Mesenteric fat pad (tissue), 1 donor: ENCODE results near the gene TSC22D2. TPM values are rescaled to one million over a fixed set of nuclear protein-coding genes. Genes with fewer than 3 reads are reported as not detected.

Experiments
- DNase-seq: peaks from one replicate; pipeline ENCODE4 v3.0.0-alpha.2; 2020; ENCODE audit warnings: low spot score
- total RNA-seq: library from RNA; stranded (reverse); fragmentation: NEBNext Ultra II Directional; extraction: Animal tissue kit (Norgen Biotek cat#: 25700); gene quantifications from one replicate; pipeline ENCODE4 v1.2.1, GENCODE V29; 2021
- donor health status: DM: yes; HTN: yes; CAD: no.

Gene TSC22D2
- total RNA-seq, 1 donor from 2014 or later, result 41.5 TPM

DNA sequence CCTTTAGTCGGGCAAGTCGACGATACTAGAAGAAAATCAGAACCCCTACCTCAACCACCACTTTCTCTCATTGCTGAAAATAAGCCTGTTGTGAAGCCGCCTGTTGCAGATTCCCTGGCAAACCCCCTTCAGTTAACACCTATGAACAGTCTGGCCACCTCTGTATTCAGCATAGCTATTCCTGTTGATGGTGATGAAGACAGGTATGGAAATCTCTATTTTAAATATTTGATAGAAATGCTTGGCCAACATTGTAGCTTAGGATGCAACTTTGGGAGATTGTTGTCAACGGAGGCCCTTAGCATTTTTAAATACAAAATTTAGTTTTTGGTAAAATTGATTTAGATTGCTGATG is 3.0 kb downstream of the TSC22D2 start:
- no peak for DNase-seq

DNA sequence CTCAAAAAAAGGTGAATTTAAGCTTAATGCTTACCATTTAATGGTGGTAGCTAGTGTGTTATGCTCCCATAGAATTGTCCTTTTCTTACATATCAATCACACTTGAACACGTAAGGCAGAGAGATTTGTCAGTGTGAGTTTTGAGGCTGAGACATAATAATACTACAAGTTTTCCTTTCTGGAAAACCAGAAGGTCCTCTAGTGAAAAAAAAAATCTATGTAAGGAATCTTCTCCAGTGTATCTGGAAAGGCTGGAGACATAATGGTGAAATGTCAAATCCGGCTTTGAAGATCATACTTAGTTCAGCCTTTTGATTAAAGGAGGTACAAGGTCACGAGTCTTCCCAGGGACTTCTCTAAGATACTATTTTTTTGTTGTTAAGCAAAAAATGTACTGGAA is 3.4 kb downstream of the TSC22D2 start:
- no peak for DNase-seq

DNA sequence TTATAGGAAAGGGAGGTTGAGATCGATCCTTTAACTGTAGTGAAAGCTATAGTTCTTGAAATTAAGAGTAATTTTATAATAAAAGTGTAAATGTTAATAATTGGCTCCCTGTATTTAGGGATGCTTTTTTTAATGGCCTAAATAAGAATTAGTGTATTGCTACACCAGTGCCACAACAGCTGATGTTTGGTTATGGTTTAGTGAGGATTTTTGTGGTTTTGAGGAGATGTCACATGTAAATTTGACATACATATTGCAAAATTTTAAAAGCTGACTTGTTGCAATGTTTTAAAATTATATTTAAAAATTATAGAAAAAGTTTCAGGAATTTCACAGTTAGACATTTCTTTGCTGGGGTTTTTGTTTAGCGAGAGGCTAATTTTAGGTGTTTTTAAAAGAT is 3.9 kb downstream of the TSC22D2 start:
- no peak for DNase-seq

DNA sequence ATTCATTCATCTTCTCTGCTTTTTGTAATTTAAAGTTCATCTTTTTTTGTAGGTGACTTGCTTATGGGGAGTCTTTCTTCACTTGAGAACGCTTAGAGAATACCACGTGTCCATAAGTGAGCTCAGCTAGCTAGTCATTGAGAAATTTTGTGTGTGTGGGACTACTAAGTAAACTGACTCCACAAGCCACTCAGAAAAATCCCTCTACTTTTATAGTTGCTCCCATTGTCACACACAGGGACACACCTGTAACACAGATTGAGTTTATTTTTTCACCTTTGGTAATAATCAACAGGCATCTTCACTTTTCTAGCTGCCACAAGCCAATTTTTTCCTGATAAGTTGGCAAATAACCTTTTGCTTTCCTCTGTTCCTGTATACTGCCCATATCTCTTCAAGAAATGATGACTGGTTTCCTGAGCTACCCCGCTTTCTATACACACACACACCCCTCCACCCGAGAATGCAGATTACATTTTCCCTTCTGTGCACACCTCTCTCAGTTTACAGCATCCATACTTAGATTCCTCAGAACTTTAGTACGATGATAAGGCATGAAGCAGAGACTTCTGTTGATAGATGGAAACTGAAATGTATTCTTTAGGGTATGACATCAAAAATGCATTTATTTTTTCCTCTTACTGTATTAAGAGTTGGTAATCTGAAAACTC is 4.6 kb downstream of the TSC22D2 start:
- DNase-seq, result no peak

DNA sequence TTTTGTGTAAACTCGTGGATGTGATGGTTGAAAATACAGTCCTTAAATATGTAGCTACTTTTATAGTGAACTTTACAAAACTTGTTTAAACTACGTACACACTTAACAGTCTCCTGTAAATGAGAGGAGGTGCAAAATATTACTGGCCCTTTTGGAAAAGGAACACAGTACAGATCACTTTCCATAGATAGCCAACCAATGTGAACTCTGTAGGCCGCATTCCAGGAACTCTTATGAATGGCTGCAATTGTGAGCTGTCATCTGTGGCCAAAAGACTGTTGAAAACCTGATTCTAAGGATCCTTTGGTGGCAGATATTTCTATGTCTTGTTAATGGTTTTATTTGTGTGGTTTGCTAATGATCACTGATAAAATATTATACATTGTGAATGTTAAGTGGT is 6.2 kb downstream of the TSC22D2 start:
- DNase-seq, result no peak

DNA sequence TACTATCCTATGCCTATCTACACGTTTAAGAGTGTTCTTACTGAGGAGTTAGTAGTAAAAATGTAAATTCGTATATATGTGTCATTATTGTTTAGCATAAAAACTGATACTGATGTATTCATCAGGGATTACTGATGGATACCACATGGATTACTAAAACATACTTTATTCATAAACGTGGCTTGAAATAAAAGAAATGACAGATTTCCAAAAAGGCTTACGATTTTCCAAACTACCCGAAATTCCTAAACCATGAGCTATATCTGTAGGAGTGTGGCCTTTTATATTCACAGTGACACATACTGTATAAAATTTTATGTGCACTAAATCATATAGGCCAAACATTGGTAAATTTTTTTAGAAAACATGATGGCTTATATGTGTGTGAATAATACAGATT is 6.9 kb downstream of the TSC22D2 start:
- no peak for DNase-seq

DNA sequence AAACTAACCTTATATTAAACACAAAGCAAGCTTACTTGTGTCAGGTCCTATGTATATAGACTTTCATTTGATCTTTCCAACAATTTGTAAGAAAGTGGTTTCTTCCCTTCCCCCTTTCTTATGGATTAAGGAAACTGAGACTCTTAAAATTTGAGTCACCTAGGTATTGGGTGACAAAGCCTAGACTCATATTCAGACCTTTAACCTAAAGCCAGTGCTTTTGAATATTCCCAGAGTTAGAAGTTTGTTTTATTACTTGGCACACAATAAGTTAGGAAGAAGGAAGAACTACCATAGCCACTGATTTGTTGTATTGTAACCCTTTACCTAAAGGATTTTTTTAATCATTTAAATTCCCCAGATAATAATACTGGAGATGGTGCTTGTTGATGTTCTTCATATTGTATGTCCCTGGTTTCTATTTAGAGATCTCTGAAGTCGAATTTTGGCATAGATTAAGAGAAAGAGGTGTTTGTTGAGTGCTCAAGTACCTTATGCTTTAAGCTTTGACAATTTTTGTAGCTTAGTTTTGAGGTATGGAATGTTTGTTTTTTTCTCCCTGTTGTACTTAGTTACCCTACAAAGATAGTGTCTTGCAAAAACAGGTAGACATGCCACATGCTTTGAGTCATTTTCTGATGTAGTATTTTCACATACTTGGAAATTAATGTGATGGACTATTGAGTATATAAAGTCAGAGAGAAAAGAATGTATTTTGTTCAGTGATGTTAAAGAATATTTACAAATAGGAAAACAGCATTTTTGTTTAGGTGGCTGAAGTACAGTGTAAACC is 11.2 kb downstream of the TSC22D2 start:
- DNase-seq, result no peak

DNA sequence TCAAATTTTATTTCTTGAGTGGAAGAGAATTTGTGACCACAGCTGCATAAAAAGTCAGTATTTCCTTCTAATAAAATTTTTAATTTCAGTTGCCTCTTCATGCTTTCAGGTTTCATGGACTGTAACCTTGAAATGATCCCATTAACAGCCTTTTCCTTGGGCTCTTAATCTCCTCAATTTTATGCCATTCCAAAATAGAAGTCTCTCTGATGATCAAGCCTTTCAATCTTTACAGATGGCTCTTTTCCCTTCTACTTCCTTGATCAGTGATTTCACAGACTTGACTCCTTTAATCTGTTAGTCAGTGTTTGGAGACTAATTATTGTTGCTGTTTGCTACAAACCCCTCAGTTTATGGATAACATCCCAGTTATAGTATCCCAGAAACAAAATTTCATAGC is 11.9 kb downstream of the TSC22D2 start:
- no peak for DNase-seq

DNA sequence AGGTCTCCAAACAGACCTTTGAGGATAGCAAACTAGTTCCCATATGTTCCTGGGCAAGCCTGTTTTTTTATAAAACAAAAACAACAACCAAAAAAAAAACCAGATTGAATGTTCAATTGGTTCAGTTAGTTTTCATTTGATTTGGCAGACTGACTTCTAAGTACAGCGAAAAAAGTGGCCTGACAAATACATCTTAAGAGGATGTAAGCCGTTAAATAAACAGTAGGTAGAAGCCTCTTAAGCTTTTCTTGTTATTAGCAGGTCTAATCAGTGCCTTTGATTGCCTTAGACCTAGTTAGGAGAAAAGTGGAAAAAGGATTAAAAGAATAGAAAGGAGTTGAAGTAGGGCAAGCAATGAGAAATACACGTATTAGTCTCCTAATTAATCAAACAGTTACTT is 13.2 kb downstream of the TSC22D2 start:
- no peak for DNase-seq

DNA sequence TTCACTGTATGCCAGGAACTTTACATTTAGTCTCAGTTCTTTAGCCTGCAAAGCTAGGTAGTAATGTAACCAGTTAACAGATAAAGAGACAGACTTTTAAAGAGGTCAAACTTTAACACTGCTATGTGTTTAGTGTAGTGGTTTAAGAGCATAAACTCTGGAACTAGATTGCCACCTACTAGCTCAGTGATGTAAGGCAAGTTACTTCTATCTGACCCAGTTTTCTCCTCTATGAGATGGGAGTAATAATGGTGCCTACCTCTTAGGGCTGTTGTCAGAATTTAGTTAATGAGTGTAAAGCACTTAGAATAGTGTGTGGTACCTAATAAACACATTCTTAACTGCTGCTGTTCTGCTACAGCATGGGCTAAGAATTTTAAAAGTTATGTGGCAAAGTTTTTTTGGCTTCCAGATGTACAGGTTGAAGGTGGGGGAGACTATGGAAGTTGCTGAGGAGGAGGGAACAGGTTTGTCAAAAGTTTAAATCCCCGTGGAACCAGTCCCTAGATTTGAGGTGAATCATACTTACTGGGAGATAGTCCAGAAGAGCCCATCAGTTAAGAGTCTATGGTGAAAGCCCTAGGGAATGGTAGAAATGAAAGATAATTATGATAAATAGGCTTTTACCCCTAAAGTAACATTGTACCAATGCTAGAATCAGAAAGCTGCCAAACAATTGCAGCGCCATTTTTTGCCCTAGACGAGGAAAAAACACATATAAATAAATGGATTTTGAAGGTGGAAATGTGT is 13.9 kb downstream of the TSC22D2 start:
- DNase-seq, result no peak

DNA sequence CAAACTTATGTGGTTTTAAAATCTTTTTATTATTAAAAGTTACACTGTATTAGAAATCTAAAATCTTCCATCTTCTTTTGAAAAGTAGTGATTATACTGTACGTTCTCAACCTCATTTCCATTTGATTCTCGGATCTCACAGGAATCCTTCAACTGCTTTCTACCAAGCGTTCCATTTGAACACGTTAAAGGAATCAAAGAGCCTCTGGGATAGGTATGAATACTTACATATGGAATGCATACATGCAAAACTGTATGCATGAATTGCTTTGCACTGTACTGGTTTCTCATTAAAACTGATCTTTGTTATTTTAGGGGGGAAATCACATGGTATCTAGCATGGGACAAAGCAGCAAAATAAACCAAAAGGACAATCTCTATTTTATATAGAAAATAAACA is 14.8 kb downstream of the TSC22D2 start:
- no peak for DNase-seq

DNA sequence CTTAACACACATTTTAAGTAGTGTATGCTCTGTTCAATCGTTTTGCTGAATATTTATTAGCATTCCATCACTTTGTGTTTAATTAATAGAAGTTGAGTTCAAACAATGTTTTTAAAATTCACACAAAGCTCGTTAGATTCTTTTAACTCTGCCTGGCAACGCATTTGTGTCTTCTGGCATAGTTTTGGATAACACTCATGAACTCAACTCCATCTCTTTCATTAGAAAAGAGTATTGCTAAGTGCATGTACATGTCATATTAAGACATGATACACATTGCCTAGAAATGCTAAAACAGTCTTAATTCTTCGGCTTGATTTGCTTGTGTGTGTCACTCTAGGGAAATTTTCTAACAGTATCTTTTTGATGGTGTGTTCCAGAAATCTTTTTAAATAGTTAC is 15.7 kb downstream of the TSC22D2 start:
- no peak for DNase-seq

DNA sequence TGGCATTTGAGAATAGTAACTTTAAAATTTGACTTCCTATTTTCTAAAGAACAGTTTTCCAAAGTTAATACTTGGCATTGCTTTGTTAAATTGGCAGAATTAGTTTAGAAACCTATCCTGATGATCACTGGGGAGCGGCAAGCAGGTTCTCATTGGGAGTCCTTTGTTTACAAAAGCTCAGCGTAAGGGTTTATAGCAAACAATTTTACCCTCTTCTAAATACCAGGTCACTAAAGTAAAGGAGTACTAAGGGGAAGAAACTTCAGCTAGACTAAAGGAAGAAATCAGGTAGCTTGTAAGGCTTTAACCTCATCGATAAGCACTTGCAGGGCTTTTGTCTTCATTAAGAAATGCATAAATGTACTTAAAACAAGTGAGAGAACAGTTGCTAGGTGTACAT is 18.2 kb downstream of the TSC22D2 start:
- DNase-seq, result no peak

DNA sequence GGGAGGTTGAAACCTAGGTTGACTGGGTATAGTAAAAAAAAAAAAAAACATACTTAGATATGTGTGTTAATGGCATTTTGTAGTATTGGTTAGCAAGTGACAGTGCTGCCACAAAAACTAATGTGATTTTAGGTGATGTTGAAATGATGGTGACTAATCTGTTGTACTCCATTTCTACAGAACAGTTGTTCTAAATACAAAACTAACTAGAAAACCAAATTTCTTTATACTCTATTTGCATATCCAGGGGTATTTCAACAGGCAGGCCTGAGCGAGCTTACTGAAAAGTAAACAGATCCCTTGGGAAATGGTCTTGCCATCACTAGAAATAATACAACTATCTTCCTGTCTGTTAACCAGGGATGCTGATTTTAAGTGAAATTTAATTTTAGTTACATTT is 20.5 kb downstream of the TSC22D2 start:
- no peak for DNase-seq

DNA sequence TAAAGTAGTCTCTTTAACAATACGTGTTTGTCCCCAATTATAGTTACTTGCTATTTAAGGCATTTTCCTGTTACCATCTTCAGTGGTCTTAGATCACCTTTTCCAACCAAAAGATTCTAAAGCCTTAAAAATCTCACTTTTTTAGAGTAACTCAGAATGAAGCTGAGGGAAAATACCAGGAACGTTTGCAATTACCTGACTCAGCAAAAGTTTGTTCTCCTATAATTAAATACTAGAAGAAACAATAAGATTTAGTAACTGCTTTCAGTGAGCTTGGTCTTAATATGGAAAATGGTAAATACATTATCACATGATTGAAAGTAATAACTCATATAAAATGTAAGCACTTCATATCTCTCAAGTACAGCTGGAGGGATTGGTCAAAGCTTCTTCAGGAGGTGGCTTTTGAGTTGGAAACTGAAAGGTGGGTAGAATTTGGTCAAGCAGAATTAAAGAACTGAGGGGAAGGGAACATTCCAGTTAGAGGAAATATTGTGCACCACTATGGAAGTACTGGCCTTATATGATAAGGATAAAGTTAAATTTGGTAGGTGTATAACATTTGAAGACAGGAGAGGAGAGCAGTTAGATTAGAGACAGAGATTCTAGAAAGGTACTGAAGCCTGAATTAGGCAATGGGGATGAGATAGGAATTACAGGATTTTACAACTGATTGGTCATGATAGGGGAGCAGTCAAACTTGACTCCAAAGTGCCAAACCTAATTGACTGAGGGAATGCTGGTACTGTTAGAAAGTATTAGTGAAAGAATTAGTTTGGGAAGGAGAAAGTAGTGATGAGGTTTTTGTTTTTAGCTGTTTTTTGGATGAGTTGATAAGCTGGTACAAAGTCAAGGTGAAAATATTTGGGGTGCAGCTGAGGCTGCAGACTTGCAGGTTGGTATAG is 21.9 kb downstream of the TSC22D2 start:
- DNase-seq, result no peak

DNA sequence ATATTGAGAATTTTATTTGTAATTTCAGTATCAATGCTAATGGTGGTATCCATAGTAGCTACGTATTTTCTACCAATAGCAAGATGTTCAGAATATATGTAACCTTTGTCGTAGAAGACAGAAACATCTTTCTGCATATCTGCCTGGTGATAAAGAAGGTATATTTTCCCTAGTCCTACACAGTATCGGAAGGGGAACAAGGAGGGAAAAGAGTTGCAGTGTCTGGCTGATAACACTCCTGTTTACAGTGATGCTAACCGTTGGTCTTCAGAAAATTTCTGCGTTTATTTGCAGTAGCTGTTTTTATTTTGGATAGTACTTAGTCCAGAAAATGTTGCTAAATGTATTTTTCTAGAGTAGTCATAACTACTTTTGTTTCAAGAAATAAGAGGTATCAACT is 25.2 kb downstream of the TSC22D2 start:
- DNase-seq, result no peak

DNA sequence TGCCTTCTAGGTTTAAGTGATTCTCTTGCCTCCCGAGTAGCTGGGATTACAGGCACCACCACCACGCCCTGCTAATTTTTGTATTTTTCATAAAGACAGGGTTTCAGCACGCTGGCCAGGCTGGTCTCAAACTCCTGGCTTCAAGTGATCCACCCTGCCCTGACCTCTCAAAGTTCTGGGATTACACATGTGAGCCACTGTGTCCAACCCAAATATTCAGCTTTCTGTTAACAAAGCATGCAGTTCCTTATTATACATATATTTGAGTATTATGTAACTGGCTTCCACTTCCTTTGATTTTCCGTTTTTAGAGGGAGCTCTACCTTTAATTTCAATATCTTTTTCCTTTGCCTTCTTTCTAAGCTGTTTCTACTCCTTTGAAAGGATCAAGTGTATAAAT is 26.1 kb downstream of the TSC22D2 start:
- DNase-seq, result no peak

DNA sequence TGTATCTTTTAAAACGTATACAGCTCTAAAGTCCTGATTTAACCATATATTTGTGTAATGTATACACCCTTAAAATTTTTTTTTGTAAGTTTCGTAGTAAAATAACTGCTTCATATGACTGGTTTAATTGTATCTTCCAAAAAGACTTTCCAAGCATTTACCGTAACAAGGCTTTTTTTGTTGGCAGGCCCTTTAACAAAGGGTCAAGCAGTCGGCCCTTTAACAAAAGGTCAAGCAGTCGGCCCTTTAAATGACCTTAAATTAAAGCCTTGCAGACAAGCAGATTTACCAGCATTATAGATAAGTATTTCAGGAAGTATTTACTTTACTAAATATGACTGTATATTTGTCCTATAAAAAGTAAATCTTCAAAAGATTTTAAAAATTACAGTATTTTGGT is 28.1 kb downstream of the TSC22D2 start:
- DNase-seq, result no peak

DNA sequence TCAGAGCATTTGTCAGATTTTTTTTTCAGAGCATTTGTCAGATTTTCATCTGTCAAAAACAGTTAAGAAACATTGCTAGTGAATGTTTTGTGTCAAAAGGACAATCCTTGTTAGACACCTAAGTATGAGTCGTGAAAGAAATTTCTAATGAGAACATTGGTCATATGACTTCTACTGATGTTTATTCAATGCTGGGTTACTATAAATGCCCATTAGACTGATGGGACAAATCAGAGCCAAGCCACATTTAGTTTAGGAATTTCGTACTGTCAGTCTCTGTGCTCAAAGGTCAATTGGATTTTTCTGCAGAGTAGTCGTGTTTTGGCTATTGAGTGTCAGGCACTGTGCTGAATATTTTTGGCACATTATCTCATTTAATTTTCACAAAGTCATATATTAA is 31.6 kb downstream of the TSC22D2 start:
- no peak for DNase-seq

DNA sequence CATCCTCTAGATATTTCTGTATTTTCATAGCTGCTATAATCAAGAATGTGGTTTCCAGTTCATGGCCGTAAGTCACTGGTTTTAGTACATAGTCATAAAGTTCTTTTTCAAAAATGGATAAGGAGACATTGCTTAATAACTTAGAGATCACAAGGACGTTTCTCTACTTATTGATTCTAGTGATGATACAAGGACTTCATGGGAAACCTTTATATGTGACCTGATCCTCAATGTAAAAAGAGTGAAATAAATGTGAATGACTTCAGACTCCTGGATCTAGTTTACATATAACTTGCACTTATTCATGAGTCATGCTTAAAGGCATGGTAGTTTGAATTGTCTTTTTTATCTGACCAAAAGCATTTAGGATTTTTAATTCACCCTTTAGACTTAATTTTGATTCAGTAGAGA is 35.2 kb downstream of the TSC22D2 start:
- DNase-seq, result no peak

DNA sequence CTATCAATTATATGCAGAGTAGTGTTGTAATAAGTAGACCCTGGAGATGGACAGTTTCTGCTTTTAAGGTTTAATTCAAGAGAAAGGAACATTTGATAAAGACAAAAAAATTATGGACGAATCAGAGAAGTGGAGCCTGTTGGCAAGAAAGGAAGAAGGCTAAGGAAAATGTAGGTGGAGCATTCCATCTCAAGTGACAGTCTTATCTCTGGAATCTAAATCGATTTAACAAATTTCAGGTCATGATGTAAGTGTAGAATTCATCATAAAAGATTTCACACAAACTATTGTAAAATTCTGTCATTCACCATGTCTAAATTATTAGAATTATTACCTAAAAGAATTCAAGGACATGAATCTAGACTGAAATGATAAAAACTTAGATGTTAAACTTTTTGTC is 36.3 kb downstream of the TSC22D2 start:
- DNase-seq, result no peak
